Inflammatory macrophage (primary cell): ENCODE results near the gene MAL.
A peak's percentile ranks its signal among the peaks of the same experiment; 100 is the strongest.

Source experiments
- DNase-seq, 2 donors: peaks; one replicate each; pipeline ENCODE4 v3.0.0-alpha.2; 2020 to 2022

The MAL gene

DNA sequence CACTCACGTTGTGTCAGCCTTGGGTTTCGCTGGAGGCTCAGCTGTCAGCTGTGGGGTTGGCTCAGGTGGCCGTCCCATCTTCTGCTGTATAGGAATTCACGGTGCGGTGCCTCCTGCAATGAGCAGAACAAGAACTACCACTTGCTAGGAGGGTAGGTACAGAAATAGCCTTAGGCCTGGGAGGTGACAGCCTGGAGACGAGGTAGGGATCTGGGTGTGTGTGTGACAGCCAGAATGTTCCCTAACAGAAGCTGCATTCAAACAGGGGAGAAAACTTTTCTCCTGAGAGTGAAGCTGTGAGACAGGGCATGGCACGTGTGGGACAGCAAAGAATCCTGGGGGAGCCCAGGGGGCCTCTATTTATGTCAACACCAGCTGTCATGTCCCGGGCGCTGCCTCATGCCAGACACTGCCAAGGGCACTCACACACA, 8.4 kb upstream of the MAL start:
- no peak for DNase-seq

DNA sequence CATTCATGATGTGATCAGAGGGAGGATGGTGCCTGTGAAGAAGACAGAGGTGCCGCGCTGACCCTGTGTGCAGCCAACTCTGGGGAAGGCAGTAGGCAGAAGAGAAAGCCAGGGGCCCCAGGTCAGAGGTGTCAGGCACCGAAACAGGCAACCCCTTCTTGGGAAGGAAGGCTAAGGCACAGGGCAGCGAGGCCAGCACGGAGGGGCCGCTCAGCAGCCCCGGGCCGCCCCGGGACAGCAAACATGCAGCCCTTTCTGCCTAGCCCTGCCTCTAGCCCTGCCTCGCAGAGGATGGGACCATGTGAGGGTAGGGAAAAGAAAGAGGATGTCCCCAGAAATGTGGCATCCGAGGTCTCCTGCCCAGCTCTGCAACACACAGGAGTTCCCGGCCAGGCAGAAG, 7.7 kb upstream of the MAL start:
- no peak for DNase-seq

GRCh38 chr2:95018301-95018700, 7.2 kb upstream of the MAL start:
- DNase-seq = no peak

DNA sequence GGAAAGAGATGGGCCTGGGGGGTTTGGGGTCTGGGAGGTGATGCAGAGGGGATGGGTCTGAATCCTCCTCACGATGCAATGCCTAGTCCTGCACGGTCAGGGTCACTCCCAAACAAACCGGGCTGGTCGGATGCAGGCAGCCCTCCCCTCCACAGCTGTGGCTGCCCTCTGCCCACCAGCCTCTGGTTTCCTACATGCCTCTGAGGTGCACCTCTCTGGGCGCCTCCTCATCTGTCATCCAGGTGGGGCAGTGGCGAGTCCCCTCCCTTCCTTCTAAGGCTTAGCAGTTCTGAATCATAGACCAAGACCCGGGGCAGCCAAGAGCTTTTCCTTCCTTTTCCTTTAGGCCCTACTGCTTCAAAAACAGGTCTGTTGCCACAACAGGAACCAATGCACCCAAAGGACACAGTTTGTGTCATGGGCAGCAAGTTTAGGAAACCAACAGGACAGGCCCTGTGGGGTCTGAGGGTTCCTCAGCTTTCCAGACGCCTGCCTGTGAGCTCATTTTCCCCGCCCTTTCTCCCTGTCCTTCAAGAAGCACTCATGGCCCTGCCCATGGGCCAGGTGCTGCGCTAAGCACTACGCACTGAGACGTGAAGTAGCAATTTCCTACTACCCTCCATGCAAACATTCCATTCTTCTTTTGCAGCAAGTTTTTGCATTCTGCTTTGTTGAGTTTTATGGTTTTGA, 6.5 kb upstream of the MAL start:
- DNase-seq = no peak

GRCh38 chr2:95019572-95019971, 5.9 kb upstream of the MAL start:
- no peak for DNase-seq

GRCh38 chr2:95020275-95021022, 5.1 kb upstream of the MAL start:
- no peak for DNase-seq

GRCh38 chr2:95021023-95021416, 4.5 kb upstream of the MAL start:
- no peak for DNase-seq

DNA sequence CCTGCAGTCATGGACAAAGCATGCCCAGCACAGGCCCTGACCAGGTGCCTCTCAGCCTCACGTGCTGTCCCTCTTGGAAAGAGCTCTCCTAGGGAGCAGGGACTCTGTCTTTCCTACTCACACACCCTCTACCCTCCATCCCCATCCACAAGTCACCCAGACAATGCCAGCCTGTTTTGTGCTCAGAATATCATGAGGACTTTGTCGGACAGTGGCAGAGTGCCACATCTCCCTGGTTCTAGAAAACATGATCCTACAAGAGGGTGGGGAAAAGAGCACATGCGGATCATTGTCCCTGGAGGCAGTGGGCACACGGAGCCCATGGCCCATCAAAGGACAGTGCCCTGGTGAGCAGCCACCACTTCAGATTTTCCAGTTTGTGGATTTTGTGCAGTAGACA, 3.7 kb upstream of the MAL start:
- DNase-seq = no peak

- peak; percentile 70 to 77 for DNase-seq
Observed at GRCh38 chr2:95022309-95023221, 2.9 kb upstream of the MAL start.

DNA sequence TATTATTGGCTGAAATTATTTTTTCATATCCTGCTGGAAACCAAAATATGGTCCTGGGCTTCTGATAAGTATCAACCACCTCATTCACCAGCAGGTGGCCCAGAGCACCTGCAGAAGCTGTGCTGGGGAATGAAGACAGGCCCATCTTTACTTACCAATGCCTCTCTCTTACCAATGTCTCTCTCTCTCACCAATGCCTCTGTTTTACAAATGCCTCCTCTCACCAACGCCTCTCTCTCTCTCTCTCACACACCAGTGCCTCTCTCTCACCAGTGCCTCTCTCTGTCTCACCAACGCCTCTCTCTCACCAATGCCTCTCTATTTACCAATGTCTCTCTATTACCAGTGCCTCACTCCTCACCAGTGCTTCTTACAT, 2.3 kb upstream of the MAL start:
- DNase-seq = no peak

- no peak for DNase-seq
Observed at GRCh38 chr2:95024371-95024770, 1.1 kb upstream of the MAL start.

- DNase-seq = no peak
Observed at GRCh38 chr2:95024960-95025405, 525 bp upstream of the MAL start.

DNA sequence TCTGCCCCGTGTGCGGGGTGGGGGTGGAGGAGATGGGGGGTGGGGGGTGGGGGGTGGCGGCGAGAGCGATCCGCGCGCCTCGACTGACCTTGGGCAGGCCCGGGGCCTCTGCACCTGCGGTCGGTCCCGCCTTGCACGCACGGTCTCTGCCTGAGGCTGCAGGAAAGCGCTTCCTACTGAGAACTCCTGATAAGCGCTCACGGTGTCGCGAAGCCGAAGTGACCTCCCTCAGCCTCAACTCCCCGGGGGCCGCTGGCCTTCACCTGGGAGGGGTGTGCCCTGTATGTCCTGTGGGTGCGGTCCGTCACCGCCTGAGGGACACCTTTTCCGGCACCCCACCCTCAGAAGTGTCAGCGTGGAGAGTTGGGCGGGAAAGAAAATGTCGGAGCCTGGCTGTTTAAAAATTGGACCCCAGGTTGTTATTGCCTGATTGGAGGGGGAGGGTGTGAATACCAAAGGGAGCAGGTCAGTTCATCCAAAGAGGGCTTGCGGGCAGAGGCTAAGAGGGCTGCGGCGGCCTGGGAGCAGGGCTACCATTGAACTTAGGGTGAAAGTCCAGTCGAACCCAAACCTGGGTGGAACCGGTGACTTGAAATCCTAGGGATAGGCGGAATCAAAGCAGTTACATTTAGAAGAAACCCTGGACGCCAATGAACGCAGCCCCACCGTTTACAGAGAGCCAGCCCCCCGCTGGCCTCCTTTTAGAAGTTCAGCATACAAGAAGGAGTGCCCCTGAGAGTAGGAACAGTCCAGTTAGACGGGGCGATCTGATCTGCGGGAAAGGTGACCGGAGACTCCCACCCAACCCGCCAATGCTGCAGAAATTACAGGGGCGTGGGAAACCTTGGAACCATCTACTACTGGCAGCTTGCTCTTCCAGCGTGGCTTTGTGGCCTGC, 1.2 kb downstream of the MAL start:
- no peak for DNase-seq

DNA sequence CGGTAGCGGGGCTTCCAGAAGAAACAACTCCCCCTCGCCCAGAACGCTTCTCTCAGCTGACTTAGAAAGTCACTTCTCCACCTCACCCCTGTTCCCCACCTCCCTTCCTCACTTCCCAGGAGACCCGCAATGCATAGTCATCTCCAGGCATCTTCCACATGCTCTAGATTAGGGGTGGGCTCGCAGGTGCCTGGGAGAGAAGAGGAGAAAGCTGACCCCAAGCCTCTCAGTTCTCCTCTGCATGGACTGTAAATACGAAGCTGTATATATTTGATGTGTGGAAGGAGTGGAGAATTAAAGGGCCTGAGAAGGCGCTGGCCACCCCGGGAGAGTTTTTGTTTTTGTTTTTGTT, 1.8 kb downstream of the MAL start:
- DNase-seq = no peak

- DNase-seq = peak; percentile 10 to 36
Observed at GRCh38 chr2:95029898-95030341, 4.4 kb downstream of the MAL start.

- DNase-seq = no peak
Observed at GRCh38 chr2:95030496-95030895, 5.0 kb downstream of the MAL start.

DNA sequence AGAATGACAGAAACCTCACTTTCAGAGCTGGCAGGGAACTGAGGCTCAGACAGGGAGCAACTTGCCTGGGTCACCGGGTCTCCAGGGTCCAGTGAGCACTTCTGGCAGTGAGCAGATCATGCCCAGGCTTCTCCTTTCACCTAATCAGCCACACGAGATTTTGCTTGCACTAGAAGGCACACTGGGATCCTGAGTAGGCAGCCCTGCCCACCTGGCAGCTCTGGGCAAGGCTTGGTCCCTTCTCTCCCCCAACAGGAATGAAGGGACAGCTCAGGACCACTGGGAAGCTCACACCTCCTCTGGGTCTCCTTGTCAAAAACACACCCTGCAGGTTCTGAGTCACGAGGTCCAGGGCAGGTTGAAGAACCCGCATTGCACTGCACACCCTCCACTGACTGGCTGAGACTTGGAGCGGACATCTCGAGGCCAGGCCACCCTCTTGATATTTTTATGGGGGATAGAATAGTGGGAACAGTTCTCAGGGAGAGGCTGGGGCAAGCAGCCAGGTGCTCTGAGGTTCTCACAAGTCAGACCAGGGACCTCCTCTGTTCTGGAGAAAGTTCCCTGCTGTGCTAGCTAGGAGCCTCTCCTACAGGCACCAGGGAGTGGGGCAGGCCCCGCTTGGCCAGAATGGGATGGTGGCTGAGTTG, 5.7 kb downstream of the MAL start:
- no peak for DNase-seq

DNA sequence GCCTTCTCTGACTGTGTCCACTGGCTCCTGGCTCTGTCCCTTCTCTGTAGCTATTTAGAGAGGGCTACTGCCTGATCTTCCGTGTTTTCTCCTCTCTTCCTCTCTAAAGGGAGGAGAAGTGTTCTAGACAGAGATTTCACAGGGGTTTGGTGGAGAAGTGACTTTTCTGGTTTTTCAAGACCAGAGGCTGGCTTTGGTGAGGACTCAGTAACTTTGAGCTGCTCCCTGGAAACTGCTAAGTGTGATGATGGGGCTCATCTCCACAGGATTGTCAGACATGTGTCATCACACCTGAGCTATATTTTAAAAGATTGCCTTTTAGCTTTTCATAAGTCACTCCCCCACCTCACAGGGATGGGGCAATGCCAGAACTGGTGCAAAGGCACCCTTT, 6.2 kb downstream of the MAL start:
- no peak for DNase-seq

- DNase-seq = no peak
Observed at GRCh38 chr2:95032341-95032740, 6.8 kb downstream of the MAL start.

DNA sequence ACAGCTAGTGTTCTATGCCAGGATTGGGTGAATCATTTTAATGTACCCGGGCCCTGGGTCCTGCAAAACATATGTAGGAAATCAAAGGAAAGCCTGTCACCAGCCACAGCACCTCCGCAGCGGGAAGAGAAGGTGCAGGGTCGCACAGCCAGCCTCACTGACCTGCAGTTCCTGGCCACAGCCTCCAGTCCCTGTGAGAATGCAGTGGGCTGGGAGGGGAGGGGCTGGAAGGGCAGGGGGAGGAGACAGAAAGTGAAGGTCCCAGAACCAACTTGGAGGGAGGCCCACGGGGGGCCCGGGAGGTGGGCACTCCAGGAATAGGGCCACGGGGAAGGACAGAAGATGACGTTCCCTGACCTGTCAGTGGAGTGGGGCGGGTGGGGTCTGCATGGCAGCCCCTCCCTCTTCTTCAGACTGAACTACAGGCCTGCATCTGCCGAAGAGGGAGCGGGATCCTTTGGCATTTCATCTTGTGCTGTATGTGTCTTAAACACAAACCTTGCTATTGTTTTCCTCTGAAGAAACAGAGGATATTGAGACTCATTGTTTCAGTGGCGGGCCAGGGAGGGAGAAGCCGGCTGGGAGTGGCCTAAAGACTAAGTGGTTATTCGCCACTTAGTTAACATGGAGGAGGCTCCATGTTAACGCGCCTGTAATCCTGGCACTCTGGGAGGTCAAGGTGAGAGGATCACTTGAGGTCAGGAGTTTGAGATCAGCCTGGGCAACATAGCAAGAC, 7.5 kb downstream of the MAL start:
- DNase-seq = no peak

- DNase-seq = no peak
Observed at GRCh38 chr2:95034221-95034620, 8.7 kb downstream of the MAL start.
